GM20431 (cell line): ENCODE data around the gene SLC35A5.

ENCODE experiments used
- in situ Hi-C: fragments of 300-500 bp; cut with MseI, MboI; formaldehyde crosslinking; loops from one replicate; pipeline ENCODE4 v1.15.0; 2020; ENCODE audit warnings: low sequenced_read_pairs; ENCODE audit not compliant: unreplicated experiment

SLC35A5 gene

DNA sequence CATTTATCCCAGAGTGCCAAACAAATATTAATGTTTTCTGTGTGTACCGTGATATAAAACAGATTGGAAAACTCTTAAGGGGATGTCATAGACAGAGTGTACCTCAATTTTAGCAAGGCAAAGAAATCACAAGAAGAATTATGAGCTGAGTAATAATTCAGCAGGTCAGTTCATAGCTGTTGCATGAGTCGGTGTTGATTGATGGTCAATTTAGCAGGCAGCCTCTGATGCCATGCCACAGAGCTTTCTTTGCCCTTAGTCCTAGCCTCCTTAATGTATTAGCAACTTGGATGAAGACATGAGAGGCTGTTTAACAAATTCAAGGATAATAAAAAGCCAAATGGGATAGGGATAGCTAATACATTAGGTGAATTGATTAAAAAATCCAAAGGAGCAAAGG lies 6.8 kb downstream of the SLC35A5 start:
- in situ Hi-C loops: no loop called here

DNA sequence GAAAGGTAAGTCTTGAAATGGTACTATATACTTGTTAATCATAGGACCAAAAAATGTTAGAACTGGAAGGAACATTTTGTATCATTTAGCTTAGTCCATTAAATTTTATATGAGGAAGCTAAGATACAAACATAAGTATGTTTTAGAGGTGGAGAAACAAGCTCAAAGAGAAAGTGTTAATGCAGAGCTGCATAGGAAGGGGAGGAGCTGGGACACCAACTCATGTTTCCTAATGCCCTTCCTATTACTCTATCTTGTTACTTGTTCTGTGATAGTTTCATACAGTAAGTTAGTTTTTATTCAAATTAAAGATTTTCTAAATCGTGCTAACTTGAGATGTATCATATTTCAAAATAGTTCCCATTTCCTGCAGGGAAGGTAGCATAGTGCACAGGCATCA lies 7.4 kb downstream of the SLC35A5 start:
- in situ Hi-C loops: no loop called here

DNA sequence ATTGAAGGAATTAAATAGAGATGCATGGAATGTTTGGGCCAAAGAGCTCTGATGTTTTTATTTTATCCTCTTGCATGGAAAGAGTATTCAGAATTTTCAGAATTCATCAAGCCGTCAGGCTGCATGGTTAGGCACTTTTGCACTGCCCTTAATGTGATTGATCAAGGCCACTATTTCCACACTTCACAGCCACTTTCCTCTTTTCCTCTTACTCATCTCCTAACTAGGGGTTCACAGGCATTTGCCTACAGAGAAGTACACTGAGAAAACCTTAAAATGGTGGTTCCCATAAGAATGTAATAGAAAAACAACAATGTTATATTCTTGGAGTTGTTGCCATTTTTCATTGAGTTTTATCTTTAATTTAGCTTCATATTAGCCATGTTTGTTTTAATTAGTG lies 10.9 kb downstream of the SLC35A5 start:
- in situ Hi-C loops: no loop called here

DNA sequence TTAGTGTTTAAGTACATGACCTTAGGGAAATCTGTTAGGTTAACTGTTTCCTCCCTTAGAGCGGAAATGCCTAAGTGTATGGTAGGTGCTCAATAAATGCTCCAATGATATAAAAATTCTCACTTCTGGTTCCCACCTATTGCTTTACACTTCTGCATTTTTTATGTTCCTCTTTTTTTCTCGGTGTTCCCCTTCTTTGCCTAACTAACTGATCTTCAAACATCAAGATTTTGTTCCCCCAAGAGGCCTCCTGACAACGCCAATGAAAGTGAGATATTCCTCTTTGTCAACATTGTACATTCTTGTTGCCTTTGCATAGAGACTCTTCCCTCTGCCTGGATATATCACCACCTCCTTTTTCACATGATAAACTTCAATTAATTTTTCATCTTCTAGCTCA lies 17.4 kb downstream of the SLC35A5 start:
- in situ Hi-C loops: no loop called here

DNA sequence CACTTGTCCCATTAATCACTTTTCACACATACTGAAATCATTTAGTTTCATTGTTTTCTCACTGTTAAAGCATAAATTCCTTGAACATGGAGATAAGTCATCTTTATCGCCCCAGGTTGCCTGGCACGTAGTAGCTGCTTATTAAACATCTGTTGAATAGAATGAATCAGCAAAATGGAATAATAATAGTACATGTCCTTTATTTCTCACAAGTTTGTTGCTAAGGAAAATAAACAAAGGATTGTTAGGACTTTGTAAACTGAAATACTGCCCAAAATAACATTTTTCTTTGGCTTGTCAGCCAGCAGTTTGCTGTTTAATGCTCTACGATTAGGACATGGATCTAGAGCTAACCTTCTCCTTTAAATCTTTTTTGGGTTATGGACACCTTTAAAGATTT lies 17.9 kb downstream of the SLC35A5 start:
- in situ Hi-C loops: no loop called here

DNA sequence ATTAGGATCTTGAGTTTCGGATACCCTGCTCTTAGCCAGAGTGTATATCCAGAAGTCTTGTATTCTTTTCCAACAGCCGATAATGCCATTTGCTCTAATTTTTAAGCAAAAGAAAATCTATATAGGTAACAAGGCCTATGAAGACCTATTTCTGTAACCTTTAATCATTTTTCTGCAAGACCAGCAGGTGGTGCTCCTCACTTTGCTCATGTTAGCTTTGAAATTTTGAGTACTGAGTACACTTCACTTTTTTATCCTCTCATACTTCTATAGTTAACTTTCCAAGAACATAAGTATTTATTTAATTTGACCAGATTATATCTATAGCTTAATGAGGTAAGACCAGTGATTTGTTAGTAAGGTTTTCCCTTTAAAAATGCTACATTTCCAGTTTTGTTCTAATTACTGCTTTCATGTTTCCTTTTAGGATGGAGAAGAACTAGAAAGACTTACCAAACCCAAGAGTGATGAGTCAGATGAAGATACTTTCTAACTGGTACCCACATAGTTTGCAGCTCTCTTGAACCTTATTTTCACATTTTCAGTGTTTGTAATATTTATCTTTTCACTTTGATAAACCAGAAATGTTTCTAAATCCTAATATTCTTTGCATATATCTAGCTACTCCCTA lies 20.5 kb downstream of the SLC35A5 start:
- in situ Hi-C loops: no loop called here

DNA sequence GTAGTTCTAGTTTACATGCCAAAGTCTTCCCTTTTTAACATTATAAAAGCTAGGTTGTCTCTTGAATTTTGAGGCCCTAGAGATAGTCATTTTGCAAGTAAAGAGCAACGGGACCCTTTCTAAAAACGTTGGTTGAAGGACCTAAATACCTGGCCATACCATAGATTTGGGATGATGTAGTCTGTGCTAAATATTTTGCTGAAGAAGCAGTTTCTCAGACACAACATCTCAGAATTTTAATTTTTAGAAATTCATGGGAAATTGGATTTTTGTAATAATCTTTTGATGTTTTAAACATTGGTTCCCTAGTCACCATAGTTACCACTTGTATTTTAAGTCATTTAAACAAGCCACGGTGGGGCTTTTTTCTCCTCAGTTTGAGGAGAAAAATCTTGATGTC lies 21.3 kb downstream of the SLC35A5 start:
- in situ Hi-C loops: no loop called here

DNA sequence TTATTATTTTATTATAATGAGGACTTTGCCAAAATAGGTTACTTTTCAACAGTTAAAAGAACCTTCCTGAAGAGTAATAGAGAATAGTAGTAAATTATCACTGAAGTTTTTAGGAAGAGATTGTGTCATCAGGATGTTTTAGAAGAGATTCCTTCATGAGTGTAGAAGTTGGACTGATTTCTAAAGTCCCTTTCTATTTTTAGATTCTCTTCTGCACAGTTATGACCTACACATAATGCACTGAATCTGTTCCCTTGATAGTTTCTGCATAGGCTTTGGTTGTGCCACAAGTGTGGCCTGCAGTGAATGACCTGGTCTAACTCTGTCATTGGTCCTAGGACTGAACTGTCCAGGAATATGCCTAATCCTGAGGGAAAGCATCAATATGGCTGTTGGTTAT lies 23.9 kb downstream of the SLC35A5 start:
- in situ Hi-C loops: no loop called here

DNA sequence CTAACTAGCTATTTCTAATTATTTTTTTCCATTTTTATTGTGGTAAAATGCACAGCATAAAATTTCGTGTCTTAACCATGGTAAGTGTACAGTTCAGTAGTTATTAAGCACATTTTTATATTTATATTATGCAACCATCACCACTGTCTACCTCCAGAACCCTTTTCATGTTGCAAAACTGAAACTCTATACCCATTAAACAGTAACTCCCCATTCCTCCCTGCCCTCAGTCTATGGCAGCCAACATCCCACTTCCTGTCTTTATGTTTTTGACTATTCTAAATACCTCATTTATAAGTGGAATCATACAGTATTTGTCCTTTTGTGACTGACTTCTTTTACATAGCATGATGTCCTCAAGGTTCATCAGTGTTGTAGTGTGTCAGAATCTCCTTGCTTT lies 25.5 kb downstream of the SLC35A5 start:
- in situ Hi-C loops: no loop called here

DNA sequence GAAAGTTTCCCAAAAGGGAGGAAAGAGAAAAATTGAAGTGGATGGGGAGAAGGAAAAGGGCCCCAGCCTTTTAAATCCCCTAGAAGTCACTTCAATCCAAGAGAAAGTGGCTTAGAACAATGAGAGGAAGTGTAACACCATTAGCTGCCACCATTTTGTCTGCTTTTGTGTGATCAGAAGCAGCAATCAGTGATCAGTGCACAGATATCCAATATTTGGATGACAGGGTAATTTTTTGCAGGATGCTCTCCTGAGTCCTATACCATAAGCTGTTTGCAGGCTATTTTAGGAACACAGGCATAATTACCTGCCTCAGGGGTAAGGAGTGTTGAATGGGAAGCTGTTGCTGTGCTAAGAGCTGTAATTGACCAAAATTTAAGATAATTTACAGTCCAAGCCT lies 31.4 kb downstream of the SLC35A5 start:
- in situ Hi-C loops: no loop called here

DNA sequence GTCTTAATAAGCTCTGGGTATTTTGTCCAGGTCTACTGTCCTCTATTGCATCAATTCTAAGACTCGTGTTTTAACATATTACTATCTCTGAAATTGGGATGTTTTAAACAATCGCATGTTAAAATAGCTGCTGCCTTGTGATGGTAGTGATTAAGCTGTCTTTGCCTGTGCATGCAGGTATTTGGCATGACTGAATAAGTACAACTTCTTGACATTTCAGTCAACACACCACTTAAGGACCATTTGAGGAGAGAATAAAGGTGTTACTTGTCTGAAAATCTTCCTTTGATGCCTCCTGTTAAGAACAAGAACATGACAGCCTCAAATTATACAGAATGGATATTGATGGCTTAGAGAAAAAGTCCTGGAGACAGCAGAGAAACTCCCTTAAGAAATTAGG lies 33.0 kb downstream of the SLC35A5 start:
- in situ Hi-C loops: no loop called here

DNA sequence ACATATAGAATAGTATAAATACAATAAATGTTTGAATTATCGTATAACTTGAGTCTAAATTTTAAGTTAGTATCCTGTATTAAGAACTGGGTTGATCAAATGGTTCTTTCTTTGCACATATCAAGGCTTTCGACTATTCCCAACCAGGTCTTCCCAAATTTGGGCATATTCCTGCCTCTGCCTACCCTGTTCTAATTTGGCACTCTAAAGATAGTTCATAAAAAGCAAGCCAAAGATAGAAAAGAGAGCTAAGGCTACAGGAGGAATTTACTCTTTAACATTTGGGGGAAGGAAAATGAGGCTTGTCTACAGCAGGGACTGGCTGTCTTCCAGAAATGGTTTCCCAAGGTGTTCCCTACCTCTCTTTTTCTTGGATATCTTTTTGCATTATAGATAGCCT lies 36.1 kb downstream of the SLC35A5 start:
- in situ Hi-C loops: no loop called here

DNA sequence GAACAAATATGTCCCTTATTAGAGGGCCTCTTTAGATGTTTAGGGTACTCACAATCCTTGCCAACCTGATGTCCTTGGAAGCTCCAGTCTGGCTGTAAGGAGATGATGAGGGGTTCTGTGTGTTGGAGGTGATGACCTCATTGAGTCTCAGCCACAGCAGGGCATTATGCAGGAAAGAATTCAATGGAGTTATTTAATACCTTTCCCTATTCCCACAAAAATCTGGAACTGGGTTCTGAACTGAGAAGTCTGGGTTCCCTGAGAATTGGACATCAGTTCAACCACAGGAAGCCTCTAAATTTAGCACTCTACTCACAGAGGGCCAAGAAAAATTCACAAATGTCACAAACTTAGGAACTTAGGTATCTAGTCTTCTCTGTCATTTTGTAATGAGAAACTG lies 36.9 kb downstream of the SLC35A5 start:
- in situ Hi-C loops: no loop called here

DNA sequence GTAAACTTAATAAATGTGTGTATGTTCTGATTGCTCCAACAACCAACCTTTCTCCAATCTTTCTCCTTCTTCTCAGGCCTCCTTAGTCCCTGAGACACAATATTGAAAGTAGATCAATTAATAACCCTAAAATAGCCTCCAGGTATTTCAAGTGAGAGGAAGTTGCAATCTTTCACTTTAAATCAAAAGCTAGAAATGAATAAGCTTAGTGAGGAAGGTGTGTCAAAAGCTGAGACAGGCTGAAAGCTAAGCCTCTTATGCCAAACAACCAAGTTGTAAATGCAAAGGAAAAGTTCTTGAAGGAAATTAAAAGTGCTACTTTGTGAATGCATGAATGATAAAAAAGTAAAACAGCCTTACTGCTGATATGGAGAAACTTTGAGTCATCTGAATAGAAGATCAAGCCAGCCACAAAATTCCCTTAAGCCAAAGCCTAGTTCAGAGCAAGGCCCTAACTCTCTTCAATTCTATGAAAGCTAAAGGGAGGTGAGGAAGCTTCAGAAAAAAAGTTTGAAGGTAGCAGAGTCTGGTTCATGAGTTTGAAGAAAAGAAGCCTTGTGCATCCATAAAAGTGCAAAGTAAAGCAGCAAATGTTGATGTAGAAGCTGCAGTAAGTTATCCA lies 40.5 kb downstream of the SLC35A5 start:
- in situ Hi-C loops: no loop called here

DNA sequence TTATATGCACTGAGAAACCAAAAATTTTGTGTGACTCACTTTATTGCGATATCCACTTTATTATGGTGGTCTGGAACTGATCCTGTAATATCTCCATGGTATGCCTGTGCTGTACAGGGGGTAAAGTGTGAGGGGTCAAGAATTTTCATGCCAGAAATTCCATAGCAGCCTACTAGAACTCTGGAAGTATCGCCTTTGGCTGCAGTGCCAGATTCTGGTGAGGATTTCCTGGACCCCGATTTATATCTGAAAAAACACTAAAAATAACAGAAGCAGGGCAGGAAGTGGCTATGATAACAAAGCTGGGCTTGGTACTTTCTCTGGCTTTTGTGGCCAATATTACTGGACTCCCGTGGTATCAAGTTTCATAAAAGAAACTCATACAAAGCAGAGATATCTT lies 42.7 kb downstream of the SLC35A5 start:
- in situ Hi-C loops: no loop called here

DNA sequence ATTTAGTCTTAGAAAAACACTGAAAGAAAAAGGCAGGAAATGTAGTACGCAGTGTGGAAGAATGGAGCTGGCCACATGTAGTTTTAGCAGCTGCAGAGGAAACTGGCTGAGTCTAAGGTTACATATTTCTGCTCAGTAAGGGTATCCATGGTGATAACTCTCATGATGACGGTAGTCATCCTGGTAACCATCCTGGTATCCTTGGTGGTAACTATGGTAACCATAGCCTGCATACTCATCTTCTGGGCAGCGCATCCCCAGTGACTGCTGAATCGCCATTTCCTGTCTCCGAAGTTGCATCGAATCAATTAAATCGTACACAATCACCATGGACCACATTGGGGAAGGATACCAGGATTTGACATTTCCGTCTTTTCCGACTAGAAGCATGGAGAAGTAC lies 43.4 kb downstream of the SLC35A5 start:
- in situ Hi-C loops: no loop called here

DNA sequence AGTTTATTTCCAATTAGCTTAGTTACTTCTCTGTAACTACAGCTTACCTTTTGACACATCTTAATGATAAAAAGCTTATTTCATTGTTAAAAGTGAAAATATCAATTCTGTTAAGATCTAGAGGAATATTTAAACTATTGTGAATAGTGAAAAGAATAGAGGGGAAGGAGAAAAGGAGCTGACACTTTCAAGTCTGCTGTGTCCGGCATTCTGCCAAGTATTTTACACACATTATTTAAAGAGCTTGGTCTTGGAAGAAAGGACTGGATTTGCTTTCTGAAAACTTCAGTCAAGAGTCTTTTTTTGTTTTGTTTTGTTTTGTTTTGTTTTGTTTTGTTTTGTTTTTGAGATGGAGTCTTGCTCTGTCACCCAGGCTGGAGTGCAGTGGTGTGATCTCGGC lies 44.3 kb downstream of the SLC35A5 start:
- in situ Hi-C loops: no loop called here

DNA sequence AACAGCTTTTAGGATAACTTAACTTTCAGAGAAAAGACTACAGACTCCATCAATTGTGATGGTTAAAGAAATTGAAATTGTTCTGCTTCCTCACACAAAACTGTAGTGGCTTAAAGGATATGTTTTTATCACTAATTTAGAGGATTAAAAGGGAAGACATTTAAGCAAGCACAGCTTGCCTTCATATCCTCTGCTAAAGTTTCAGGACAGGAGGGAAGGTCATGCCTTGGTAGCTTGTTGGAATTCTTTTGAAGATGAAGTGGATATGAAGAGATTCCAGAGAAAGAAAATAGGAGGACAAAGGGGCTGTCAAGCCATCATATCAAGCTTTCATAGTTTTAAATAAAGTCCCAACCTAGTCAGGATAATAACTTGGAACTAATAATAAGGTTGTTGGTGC lies 46.0 kb downstream of the SLC35A5 start:
- in situ Hi-C loops: no loop called here

DNA sequence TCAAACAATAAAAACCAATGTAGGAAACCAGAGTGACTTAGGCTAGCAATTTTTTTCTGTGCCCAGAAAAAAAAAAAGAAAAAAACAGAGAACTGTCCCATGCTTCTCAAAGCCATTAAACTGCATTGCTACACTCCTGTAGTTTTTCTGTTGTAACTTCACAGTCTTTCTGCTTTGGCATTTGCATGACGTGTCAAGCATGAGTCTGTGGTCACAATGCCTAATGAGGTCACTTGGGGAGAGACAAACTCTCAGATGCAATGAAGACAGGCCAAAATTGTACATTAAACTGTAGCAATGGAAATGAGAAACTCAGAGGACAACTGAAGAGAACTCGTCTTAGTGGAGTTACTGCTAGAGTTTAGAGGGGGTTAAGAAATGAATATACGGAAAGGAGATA lies 48.3 kb downstream of the SLC35A5 start:
- in situ Hi-C loops: no loop called here

DNA sequence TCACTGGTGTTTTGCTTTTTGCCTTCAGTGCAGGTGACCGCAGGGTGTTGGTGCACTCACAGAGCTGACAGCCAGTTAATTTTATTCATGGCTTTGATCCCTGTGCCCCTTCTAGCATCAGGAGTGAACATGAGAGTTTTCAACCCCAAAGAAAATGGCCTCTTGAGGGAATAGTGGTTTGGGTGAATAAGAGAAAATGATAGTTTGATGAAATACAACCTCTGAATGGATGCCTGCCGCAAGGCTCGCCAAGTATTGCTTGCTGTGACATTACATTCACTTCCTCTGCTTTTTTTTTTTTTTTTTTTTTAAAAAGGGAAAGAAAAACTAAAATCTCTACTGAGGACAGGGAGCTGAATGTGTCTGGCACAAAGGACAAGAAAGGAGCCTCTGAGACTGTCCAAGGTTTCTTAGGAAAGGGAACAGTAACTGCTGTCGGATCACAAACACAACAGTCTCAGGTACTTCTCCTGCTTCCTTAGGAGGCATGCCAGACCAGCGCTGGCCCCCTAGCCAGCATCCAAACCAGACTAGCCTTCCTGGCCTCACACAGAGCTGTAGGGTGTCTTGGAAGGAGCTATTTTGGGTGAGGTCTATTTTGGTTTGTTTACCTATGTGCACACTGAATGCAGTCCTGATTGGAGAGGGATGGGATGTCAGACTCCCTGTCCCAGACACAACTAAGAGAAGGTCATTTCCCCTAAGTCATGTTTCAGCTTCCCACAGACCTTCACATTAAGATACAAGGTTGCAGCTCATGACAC lies 50.1 kb downstream of the SLC35A5 start:
- in situ Hi-C loops: no loop called here

DNA sequence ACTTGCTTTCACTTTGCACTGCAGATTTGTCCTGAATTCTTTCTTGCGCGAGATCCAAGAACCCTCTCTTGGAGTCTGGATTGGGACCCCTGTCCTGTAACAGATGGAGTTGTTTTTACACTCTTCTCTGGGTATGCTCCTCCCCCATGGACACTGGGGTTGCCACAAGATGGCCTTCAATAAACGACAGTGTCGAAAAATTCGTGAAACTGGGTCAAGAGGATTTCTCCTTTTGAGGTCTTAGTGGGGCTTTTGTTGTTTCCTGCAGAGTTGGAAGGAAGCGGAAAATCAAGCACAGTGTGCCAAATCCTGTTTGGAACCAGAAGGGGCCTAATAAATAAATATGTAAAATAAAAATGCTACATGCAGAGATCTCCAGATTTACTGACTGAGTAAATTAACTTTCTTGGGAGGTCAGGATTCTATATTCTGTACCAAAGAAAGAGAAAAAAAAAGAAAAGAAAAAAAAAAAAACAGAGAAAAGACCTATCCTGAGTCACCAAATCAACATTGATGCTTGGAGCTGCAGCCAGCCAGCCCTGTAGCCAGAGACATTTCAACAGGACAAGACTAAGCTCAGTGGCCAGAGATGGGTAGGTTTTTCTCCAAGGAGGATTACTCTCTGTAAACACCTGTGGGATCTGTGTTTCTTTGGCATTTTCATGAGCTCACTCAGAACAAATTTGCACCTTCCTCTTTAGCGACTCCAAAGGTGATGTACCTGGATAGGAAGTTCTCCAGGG lies 54.3 kb downstream of the SLC35A5 start:
- in situ Hi-C loops: no loop called here
